ENCODE results near the gene PTPN22.

Gene PTPN22

DNA sequence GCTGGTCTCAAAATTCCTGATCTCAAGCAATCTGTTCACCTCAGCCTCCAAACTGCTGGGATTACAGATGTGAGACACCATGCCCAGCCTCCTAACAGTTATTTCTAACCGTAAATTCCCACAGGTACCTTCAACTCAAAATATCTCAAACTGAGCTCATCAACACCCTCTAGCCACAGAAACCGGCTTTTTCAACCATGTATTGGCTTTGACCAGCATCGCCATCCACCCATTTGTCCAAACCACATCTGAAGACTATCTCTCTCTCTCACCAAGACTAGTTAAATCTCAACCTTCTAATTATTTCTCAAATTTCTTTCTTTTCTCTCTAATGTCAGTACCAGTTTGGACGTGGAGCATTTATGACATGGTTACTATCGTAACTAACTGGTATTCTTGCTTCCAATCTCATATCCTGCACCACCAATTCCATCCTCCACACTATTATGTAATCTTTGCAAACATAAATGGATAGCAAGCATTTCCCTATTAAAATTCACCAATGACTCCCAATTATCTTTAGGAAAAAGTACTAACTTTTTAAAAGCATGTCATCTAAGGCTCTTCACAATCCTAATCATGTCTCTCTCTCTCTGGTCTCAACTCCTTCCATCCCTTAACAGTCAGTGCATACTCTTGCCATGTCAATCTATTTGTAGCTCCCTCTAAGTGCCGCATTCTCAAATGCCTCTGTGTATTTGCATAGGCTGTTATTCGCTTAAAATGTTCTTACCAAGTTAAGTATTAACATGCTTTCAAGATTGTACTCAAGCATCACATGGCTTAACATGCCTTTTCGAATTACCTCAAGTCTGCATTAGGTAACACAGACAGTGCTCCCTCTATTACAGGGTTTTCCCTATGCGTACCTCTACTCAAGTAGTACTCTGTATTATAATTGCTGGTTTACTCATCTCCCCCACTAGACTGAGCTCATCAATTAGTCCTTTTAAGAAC is 77.4 kb downstream of the PTPN22 start:
- no peak for DNase-seq

DNA sequence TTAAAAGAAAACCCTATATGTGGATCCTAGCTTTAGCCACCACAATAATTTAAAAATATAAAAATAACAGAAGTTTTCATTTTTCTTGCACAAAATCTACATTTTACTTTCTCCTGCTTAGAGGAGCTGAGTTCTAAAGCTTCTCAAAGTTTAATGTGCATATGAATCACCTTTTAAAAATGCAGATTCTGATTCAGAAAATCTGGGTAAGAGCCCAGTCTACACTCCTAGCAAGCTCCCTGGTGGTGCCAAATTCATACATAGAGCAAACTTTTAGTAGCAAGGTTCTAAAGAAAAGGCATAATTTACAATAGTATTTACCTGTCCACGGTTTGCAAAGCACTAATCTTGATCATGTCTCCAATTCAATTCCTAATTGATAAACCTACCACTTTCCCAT is 78.5 kb downstream of the PTPN22 start:
- DNase-seq: no peak

GRCh38 chr1:113792471-113792870 is 79.0 kb downstream of the PTPN22 start:
- DNase-seq: no peak

- no peak for DNase-seq
These were observed 82.7 kb downstream of the PTPN22 start for GRCh38 chr1:113788802-113789201.

GRCh38 chr1:113787663-113788062 is 83.8 kb downstream of the PTPN22 start:
- DNase-seq: no peak

GRCh38 chr1:113786069-113786468 is 85.4 kb downstream of the PTPN22 start:
- DNase-seq: no peak

- DNase-seq: no peak
These were observed 87.3 kb downstream of the PTPN22 start for GRCh38 chr1:113784104-113784779.

- peak; percentile 51 for DNase-seq
These were observed 88.0 kb downstream of the PTPN22 start for GRCh38 chr1:113783254-113784103.

DNA sequence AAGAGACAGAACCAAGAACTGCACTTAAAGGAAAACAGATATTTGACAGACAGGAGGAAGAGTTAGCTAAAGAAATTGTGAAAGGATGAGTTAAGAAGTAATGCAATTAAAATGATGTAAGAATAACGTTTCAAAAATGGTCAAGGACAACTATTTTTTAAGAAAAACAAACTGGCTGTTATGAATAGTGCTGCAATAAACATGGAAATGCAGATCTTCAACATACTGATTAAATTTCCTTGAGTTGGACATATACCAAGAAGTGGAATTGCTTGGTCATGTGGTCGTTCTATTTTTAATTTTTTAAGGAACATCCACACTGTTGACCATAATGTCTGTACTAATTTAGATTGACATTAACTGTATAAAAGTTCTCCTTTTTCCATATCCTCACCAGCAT is 89.1 kb downstream of the PTPN22 start:
- no peak for DNase-seq

DNA sequence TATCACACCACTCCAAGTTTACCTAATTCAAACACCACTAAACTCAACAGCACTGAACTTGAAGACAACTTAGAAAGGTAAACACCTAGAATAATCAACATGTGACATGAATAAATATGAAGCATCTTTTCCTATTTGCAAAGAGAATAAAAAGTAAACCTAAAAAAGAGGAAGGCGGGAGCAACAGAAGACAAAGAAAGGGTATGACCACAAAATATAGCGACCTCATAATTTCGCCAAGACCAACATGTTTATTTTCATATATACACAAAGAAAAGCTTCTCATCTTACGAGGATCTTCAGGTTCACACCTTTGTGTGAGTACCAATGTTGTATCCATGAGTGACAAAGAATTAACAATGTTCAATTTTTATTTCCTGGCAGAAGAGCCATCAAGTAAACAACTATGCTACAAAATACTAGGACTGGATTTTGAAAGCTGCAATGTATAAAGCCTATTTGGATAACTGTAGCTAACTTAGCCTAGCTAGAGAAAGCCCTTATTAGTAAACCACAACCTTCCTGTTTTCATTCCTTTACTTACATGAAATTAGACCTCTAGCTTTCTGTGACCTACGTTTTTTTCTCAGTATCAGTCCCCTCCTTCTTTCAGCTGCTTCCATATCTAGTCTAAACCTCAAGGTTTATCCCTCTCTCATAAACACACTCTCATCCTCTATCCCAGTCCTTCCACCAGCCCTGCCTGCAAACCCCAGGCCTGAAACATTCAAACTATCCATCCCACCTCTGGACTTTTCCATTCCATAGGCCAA is 91.0 kb downstream of the PTPN22 start:
- no peak for DNase-seq

- DNase-seq: no peak
These were observed 92.0 kb downstream of the PTPN22 start for GRCh38 chr1:113779542-113779941.

- no peak for DNase-seq
These were observed 94.0 kb downstream of the PTPN22 start for GRCh38 chr1:113777561-113777960.

GRCh38 chr1:113770031-113770430 is 101.5 kb downstream of the PTPN22 start:
- DNase-seq: no peak

- no peak for DNase-seq
These were observed 101.9 kb downstream of the PTPN22 start for GRCh38 chr1:113769601-113769970.

DNA sequence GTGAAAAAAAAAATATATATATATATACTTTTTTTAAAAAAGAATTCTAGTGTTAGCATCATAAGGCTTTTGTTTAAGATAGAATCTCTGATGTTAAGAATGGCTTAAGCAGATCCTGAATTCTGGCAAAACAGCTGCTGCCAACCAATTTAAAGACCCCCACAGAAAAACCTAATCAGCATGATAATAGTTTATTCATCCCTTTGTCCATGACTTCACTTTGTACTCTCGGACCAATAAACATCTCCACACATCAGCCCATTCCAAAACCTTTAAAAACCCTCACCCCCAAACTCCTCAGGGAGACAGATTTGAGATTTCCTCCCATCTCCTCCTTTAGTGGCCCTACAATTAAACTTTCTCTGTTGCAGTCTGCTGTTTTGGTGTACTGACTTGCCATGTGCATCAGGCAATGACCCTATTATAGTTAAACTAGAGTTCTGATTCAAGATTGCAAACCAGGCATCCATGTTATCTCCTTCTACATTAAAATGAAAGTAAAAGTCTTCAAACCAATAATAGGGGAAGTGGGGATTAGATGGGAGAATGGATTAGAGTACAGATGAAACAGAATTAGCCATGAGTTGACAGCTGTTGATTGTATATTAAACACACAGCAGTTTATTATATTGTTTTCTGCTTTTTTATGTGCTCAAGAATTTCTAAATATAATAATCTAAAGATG is 102.5 kb downstream of the PTPN22 start:
- DNase-seq: no peak

DNA sequence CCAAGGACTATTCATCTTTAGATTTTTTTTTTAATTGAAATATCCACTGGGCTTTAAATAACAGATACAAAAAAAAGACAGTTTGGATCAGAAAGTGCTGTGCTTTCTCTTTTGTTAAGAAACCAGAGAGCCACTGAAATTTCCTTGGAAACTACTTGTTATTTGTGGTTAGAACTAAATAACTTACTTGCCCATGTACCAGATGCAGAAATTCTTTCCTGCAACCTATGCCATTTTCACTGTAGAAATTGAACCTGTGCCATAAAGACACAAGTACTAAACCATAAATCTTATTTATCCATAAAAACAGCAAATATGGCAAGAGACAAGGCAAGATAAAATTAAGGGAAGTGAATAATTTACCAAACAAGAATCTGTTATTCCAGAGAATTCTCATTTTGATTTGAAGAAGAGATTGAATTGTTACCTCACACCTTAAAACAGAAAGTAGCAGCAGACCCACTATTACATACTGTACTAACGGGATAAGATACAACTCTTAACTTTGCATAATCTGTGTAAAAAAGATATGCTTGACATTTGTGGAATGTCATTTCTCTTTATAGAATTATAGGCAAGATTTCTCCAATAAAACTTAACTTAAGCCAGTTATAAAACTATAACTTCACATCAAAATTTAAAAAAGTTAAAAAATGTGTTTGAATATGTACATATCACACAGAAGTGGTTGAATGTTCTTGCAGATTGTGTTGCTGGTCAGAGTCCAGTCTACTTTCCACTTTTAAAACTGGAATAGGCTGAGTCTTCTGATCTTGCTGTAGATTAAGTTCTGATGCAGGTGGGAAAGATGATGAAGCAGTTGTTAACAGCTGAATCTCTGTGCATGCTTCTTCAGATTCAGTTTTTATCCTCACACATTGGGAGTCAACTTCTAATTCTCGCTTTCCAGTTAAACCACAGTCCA is 105.9 kb downstream of the PTPN22 start:
- no peak for DNase-seq
